Neural crest cell (in vitro differentiated cells): ENCODE measurements around the gene POMGNT2. TPM values are rescaled to one million over a fixed set of nuclear protein-coding genes. Genes with fewer than 3 reads are reported as not detected.
"Not testable (repeated sequence)": the region's sequence is repeated elsewhere in the genome, so short reads cannot be mapped to it uniquely, and the experiment has no call there.

ENCODE experiments used
- DNase-seq: peaks from one replicate; pipeline ENCODE4 v3.0.0; 2021; ENCODE audit warnings: low read depth, mixed read lengths, low spot score
- H3K27ac Mint-ChIP-seq: one replicate; pipeline ENCODE4 v1.8.0; 2021; ENCODE audit warnings: mild to moderate bottlenecking, mixed read lengths; ENCODE audit not compliant: unreplicated experiment
- H3K27me3 Mint-ChIP-seq: 2 replicates; pipeline ENCODE4 v1.8.0; 2021; ENCODE audit warnings: low read depth, mild to moderate bottlenecking, mixed read lengths
- H3K36me3 Mint-ChIP-seq: 2 replicates; pipeline ENCODE4 v1.8.0; 2021; ENCODE audit warnings: low read depth, mild to moderate bottlenecking, mixed read lengths
- H3K4me1 Mint-ChIP-seq: 2 replicates; pipeline ENCODE4 v1.8.0; 2021; ENCODE audit warnings: mixed read lengths
- H3K4me3 Mint-ChIP-seq: one replicate; pipeline ENCODE4 v1.8.0; 2021; ENCODE audit warnings: mild to moderate bottlenecking, mixed read lengths
- H3K9me3 Mint-ChIP-seq: 2 replicates; pipeline ENCODE4 v1.8.0; 2021; ENCODE audit warnings: mixed read lengths
- CTCF ChIP-seq: fragments of 200-600 bp; sonication (generic); conservative IDR thresholded peaks from 2 replicates; pipeline ENCODE4 v1.5.0; 2021; ENCODE audit warnings: antibody characterized with exemption, mild to moderate bottlenecking
- total RNA-seq: library from RNA; stranded (reverse); gene quantifications from 2 replicates; pipeline ENCODE4 v1.2.1, GENCODE V29; 2021

POMGNT2 gene
- total RNA-seq, 1 donor from 2014 or later, result 20.4 TPM

DNA sequence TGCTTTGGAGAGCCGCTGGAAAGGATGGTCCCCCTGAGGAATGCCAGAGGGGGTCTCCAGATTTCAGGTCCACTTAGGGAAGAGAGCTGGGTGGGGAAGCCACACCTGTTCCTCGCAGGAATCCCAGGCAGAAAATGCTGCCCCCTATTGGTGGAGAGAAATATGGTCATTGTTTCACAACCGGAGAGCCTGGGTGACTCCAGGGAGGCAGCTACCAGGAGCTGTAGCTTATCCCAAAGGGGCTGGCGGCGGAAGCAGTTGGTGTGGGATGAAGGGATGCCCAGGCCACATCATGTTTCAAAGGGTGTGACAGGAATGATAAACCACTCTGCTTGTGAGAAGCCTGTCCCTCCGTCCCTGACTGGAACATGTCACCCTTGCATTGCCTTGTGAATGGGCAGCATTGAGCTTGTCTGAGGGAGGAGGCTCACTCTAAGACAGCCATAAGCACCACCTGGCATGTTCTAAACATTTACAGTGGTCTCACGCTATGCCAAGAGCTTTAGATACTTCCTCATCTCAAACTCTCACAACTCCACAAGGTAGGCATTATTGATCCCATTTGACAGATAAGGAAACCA, 34.5 kb downstream of the POMGNT2 start:
- peak; percentile 56 for TF ChIP-seq CTCF

GRCh38 chr3:43070670-43071069, 35.2 kb downstream of the POMGNT2 start:
- not testable (repeated sequence) for H3K9me3 Mint-ChIP-seq, H3K27me3 Mint-ChIP-seq

More for the DNA sequence above, 34.5 kb downstream of the POMGNT2 start:
- Mint-ChIP-seq H3K4me3 (no peak overlapping the region), H3K9me3 (no peaks in the 10 kb centered on the region), H3K27ac (no peak overlapping the region), H3K27me3 (no peaks in the 10 kb centered on the region), H3K36me3 (no peaks in the 10 kb centered on the region), H3K4me1 (no peaks in the 10 kb centered on the region)
- no peak for DNase-seq

DNA sequence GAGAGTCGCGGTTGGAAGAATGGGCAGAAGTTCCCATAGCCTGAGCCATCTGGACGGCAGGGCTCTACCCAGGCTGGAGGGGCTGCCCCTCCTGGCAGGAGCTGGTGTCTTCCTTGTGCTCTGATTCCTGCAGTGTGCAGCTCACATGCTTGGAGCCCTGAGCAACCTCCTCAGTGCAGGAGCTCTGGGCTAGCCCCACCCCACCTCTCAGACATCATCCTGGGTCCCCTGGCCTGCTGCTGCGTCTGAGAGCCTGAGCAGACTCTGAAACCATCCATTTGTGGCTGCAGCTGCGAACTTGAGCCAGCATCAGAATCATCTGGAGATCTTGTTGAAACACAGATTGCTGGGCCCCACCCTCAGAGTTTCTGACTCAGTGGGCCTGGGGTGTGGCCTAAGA, 42.8 kb downstream of the POMGNT2 start:
- Mint-ChIP-seq H3K27ac (no peak overlapping the region), H3K9me3 (no peaks in the 10 kb centered on the region), H3K4me3 (no peak overlapping the region), H3K36me3 (no peaks in the 10 kb centered on the region), H3K4me1 (peaks cover 5% of the 10 kb centered on the region), H3K27me3 (no peaks in the 10 kb centered on the region)
- DNase-seq, result no peak
- no peak for TF ChIP-seq CTCF

More at GRCh38 chr3:43070670-43071069, 35.2 kb downstream of the POMGNT2 start:
- not testable (repeated sequence) for H3K36me3 Mint-ChIP-seq, H3K4me3 Mint-ChIP-seq, H3K4me1 Mint-ChIP-seq, DNase-seq, H3K27ac Mint-ChIP-seq

DNA sequence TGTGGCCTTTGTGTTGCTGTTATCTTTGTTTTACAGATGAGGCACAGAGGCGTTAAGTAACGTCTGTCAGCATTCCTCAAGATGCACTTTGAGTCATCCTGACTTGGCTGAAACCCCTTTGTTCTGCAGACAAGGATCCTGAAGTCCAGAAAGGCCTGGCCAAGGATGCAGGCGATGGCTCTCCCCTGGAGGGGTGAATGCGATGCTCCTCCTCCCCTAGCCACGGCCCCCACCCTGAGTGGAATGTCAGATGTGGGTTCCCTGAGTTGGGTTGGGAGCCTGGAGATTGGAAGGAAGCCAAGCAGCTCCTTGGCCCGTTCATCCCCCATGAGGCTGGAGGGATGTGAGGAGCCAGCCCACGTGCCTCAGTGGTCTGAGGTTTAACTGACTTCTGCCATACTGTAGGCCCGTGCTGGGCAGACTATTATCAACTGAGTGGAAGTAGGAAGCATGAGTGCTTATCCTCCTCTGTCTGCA, 43.3 kb downstream of the POMGNT2 start:
- DNase-seq, result no peak
- Mint-ChIP-seq H3K4me1 (peaks cover 5% of the 10 kb centered on the region), H3K4me3 (no peak overlapping the region), H3K9me3 (no peaks in the 10 kb centered on the region), H3K27me3 (no peaks in the 10 kb centered on the region), H3K27ac (no peak overlapping the region), H3K36me3 (no peaks in the 10 kb centered on the region)
- TF ChIP-seq CTCF, result no peak

DNA sequence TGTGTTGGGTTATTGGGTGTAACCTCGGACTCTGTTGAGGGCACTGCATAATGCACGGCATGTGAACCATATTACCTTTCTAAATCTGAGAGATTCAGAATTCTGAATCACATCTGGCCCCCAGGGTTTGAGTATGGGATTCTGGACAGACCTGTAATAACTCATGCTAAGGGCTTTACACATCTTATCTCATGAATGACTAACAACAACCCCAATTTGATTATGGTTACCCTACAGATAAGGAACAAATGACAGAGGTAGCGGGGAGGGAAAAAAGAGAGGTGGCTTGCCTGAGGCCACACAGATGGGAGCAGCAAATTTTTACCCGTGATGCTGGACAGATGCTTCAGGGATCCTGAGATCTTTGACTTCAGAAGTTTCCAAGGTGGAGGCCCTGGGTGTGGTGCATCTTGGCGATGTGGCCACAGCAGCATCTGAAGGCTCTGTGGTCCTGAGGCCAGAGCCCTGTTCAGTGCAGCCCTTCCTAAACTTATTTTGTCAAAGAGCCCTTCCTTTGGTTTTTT, 43.8 kb downstream of the POMGNT2 start:
- Mint-ChIP-seq H3K4me3 (no peak overlapping the region), H3K27ac (no peak overlapping the region), H3K27me3 (no peaks in the 10 kb centered on the region), H3K36me3 (no peaks in the 10 kb centered on the region), H3K9me3 (no peaks in the 10 kb centered on the region), H3K4me1 (peaks cover 5% of the 10 kb centered on the region)
- TF ChIP-seq CTCF, result no peak
- DNase-seq, result no peak

DNA sequence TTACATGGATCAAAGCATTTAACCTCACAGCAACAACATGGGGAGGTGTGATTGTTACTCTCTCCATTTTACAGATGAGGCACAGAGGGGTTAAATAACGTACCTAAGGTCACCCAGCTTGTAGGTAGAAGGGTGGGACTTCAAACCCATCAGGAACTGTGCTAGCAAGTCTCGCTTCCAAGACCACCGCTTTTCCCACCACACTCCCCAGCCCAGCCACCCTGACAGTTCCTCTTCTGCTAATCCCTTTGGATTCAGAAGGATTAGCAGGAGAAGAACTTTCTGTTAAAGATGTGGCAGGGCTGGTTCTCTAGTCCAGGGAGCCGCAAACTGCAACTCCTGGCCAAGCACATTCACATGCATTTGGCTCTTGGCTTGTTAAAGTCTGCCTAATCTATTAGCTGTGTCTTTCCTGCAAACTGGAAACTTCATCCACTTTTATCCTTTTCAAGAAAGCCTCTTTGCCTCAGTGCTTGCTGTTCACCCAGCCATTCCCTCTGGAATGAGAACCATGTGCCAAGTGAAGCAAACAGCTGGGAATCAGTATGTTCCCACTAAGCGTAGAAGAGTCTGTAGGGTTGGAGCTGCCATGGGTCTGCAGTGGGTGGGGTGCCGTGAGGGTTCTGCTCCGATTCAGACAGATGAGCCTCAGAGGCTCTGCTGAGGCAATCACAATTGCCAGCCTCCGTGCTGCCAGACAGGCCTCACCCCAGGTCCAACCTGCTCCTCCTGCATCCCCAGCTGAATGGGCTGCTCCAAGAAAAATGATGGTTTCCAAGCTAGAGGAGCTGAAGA, 44.6 kb downstream of the POMGNT2 start:
- DNase-seq, result no peak
- Mint-ChIP-seq H3K4me1 (peaks cover 5% of the 10 kb centered on the region), H3K9me3 (no peaks in the 10 kb centered on the region), H3K36me3 (no peaks in the 10 kb centered on the region), H3K27ac (no peak overlapping the region), H3K4me3 (no peak overlapping the region), H3K27me3 (no peaks in the 10 kb centered on the region)
- TF ChIP-seq CTCF, result no peak
